ENCODE measurements around the gene MINDY4. TPM values are rescaled to one million over a fixed set of nuclear protein-coding genes. Genes with fewer than 3 reads are reported as not detected.

MINDY4 gene
- total RNA-seq, 2 donors from 2014 or later: 13.9 to 18.4 TPM

DNA sequence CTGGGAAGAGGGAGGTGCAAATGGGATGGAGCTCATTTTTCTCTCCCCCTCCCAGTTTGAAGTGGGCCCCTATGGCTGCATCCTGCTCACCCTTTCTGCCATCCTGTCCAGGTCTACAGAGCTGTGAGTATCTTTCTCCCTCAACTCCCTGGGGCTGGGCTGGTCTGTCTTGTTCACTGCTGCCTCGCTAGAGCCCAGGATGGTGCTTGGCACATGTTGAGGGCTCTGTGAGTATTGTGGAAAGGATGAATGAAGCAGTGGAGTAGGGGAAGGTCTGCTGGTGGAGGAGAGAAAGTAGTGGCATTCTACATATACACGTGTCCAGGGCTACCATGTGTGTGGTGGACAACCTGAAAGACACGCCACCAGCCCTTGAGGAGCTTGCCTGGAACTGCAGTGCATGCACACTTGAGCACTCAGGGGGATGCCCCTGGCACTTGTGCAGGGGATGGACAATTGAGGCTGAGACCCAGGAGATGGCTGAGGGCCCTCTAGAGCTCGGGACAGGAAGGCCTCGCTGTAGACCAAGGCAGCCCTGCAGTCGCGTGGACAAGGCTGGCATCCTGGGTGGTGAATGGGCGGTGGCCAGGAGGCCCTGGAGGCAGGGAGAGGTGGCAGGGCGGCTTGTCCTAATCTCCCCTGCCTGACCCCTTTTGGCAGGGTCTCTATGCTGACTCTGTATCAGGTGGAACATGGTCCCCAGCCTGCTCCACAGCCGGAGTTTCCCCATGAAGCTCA is 88.2 kb downstream of the MINDY4 start:
- DNase-seq (ENCODE audit: low spot score): no peak
- intact Hi-C loops (cut with DNase I): loop anchor here in 1 of 2 donors (10.0 kb wide), 1 partner anchor 55 kb away; no protein-coding TSS in a partner anchor

DNA sequence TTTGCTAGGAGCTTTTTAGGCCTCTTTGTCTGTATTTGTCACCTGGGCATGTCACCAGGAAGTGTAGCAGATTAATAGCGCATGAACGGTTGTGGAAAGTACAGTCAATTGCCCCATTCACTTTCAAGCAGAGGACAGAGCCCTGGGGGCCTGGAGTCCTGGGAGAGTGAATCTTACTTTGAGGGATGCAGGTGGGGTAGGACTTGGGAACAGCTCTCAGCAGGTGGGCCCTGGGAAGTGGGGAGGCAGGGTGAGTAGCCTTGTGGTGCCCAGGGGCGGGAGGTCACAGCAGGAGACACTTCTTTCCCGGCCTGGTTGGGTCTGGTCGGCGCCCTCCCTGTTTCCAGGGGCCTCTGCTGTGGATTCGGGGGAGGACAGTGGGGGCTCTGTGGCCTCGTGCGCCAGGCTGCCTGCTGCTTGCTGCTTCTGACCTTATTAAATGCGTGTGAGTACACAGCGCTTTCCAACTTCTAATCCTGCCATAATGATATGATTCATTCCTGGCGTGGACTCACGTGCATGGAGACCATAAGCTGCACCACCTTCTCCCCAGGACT is 88.8 kb downstream of the MINDY4 start:
- intact Hi-C loops (cut with DNase I): loop anchor here in 1 of 2 donors (10.0 kb wide), 1 partner anchor 55 kb away; no protein-coding TSS in a partner anchor
- no peak for DNase-seq (ENCODE audit: low spot score)

DNA sequence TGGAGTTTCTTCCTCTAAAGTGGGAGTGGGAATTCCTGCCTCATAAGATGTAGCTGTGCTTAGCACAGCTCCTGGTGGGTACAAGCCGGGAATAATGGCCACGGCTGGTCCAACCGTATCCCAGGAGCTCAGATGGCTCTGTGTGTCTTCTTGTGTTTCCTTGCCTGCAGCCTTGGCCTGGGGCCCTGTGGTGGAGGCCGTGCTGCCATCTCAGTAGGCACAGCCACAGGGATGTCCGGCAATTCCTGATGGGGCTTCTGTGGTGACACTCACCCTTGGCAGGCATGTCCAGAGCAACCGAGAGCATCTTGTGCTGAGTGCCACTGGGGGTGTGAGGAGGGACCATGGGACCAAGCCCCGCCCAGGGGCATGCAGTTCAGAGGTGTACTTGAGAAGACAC is 90.4 kb downstream of the MINDY4 start:
- intact Hi-C loops (cut with DNase I): no loop called here
- DNase-seq (ENCODE audit: low spot score): no peak

DNA sequence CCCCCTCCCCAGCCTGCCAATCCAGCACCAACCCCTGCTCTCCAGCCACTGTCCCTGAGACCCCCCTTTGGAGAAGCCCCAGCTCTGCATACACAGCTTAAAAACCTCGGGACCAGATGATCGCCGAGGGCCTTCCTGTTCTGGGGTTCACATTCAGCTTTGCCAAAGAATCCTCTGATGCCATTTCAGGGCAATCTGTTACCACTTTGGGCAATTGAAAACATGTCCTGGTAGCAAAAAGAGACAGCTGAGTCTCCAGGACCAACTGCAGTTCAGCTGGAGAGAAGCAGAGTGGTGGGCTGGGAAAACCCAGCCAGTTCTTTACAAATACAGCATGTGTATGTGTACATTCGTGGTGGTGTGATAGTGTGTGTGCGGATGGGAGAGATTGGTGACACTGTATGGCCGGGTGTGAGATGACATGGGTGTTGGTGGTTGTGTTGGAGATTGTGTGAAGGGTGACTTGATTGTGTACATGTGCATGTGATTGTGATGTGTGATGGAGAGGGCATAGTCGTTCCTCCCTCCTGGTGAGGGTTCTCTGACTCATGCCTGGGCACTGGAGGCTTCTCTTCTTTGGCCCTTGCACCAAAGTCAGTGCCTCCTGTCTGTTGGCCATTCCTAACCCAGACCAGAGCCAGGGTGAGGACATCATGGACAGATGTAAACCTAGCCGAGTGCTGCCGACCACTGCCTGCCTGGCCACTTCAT is 91.9 kb downstream of the MINDY4 start:
- DNase-seq (ENCODE audit: low spot score): no peak
- intact Hi-C loops (cut with DNase I): no loop called here

DNA sequence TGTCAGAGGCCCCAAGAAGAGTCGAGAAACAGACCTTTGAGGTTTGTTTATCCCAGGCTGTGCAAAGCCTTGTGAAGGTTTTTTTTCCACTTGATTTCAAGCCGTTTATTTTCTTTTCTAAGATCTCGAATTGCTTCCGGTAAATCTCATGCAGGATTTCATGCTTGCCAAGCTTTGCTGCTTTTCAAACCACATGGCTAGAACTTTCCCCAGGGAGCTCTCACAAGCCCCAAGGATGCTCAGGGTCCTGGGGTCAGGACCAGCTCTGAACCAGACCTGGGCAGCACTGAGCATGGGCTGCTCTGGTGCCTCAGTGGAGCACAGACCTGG is 92.5 kb downstream of the MINDY4 start:
- DNase-seq (ENCODE audit: low spot score): no peak
- intact Hi-C loops (cut with DNase I): no loop called here

DNA sequence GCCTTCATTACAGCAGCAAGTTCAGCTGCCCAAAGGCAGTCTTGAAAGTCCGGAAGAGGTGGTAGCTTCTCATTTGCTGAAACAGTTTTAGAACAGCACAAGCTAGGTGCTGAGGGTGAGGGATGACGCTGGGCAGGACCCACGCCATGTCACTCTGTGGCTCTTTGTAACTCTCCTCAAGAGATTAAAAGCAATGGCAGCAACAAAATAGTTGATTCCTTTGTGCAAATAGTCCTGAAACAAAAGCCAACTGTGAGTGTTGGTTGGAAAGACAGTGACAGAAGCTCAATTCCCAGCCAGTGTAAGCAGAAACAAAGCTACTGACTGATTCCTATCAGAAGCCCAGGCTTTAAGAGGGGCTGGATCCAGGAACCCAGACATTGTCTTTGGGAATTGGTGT is 92.9 kb downstream of the MINDY4 start:
- DNase-seq (ENCODE audit: low spot score): no peak
- intact Hi-C loops (cut with DNase I): no loop called here

DNA sequence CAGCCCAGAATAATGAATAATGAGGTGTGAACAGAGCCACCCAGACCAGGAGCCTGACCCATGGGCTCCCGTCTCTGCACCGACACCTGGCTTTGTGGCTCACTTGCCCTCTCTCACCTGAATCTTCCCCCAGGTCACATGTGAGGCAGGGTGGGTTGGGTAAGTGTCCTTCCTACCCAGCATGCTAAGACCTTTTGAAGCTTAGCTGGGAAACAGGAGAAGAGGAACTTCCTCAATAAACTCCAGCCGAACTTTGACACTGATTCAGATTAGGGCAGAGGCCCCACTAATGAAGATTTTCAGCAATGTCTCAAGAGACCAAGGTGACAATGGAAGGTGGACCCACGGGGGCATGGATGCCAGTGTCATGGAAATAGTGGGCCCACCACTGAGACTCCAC is 93.9 kb downstream of the MINDY4 start:
- DNase-seq (ENCODE audit: low spot score): no peak
- intact Hi-C loops (cut with DNase I): no loop called here

DNA sequence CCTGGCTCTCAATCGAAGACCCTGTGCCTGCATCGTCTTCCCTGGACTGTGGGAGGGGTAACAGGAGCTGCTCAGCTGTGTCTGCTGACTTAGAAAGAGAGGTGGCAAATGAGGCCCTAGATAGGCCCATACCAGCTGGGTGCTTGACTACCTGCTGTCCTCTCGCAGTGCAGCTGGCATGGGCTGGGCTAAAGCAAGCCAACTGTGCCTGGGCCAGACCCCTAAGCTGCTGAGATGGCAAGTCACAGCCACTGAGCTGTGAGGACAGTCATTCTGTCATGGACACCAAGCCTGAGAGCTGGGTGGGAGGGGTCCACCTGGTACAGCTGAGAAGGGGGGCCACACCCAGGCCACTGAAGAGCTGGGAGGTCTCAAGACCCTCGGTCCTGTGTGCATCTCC is 94.6 kb downstream of the MINDY4 start:
- intact Hi-C loops (cut with DNase I): no loop called here
- no peak for DNase-seq (ENCODE audit: low spot score)

DNA sequence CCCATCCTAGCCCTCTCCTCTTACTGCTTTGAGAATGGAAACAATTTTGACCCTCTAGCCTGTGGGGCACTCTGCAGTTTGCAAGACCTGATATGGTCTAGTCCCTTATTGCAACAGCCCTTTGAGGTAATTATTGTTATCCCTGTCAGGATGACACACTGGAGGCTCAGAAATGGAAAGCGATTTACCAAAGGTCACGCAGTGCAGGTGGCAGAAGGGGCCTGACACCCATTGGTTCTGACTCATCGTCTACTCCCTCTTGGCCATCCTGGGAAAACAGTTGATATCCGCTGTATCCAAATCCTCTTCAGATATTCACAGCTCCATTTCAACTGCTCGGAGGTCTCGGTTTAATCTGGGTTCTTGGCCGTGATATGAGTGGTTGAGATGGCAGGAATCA is 95.7 kb downstream of the MINDY4 start:
- DNase-seq (ENCODE audit: low spot score): no peak
- intact Hi-C loops (cut with DNase I): no loop called here

DNA sequence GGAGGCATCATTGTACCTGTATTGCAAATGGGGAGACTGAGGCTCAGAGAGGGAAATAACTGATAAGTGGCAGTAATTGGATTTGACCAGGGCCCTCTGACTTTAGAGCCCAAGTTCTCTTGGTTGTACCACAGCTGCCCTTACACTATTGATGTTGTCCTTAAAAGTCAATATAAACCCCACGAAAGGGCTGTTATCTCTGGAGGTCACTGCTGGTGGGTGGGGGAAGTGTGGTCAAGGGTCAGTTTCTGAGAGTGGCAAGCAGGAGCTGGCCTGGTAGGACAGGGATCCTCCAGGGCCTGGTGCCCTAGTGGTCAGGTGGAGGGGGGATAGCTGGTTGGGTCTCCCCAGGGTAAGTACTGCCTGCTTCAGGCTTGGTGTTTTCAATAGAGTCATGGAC is 96.3 kb downstream of the MINDY4 start:
- intact Hi-C loops (cut with DNase I): no loop called here
- DNase-seq (ENCODE audit: low spot score): no peak

DNA sequence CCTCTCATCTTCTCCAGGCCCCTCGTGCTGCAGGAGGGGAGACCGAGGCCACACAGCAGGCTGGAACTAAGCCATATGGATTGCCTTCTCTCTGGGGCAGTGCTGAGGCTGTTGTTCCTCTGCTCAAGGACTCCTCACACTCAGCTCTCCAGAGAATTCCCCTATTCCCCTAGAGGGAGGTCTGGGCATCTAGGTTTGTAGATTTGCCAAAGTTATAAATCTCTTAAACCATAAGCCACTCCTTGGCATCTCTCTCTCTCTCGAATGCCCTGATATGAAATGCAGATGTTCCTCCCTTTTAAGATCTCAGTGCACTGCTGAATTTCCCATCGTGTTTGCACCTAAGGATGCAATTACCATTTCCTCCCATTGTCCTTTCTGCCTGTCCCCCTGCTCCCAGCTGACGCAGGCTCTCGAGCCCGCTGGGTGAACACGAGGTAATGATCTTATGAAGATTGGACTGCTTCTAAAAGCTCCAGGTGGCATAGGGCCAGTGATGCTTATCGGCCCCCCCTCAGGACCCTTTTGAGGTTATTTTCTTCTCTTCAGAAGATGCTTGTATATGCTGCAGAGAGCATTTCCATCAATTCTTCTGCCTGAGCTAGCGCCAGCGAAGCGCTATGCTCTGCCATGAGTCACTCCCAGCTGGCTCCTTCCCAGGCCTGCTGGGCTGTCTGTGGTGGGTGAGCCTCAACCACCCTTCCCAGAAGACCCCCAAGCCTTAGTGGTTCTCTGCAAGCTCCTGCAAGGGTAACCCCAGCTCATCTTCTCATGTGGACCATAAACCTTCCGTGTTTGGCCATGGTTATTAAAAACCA is 98.8 kb downstream of the MINDY4 start:
- no peak for DNase-seq (ENCODE audit: low spot score)
- intact Hi-C loops (cut with DNase I): no loop called here

DNA sequence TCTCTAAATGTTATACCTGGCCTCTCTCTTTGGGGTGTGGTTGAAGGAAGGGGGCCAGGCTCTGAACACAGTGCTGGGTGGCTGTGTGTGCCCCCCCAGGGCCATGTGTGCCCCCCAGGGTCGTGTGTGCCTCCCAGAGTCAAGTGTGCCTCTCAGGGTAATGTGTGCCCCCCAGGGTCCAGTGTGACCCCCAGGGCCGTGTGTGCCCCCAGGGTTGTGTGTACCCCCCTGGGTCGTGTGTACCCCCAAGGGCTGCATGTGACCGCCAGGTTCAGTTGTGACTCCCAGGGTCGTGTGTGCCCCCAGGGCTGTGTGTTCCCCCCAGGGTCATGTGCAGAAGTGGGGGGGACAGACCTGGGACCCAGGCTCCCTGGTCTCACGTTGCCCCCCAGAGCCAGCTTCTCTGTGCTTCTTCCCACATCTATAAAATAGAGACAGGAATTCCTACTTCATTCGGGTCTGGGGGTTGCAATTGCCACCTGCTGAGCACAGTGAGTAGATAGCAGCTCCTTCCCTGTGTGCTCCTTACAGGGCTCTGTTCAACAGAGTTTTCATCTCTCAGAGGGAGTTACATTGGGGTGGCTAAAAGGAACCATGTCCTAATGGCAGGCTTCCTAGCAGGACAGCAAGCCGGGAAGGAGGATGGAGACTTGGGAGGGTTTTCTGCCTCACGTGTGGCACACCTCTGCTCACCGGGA is 99.8 kb downstream of the MINDY4 start:
- intact Hi-C loops (cut with DNase I): no loop called here

DNA sequence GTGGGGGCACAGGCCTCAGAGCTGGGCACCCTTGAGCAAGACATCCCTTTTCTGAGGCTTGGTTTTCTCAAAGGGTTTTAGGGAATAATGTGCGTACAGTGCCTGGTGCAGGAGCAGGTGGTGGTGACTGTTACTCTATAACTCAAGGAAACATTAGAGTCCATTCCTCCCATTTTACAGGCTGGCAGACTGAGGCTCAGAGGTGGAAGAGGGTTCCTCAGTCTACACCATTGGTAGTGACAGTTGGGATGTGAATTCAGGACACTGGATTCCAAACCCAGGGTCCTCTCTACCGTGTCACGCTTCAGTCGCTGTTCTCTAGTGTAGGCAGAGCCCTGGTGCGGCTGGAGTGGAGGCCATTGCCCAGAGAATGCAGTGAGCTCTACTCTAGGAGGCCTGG is 100.4 kb downstream of the MINDY4 start:
- intact Hi-C loops (cut with DNase I): no loop called here

More for the DNA sequence above, 99.8 kb downstream of the MINDY4 start:
- no peak for DNase-seq (ENCODE audit: low spot score)

DNA sequence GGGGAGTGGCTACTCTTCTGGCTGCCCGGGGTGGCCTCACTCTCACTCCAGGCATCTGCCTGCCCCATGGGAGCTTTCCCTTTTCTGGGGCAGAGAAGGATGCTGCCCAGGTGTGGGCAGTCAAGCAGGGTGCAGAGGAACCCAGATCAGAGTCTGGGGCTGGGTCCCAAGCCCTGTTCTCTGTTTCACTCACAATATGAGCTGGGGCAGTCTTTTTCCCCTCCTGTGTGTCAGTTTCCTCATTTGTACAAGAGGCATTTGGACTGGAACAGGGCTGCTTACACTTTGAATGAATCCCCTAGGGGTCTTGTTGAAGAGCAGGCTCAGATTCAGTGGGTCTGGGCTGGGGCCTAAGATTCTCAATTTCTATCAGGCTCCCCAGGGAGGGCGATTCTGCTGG is 102.0 kb downstream of the MINDY4 start:
- intact Hi-C loops (cut with DNase I): no loop called here
- no peak for DNase-seq (ENCODE audit: low spot score)

More for the DNA sequence above, 100.4 kb downstream of the MINDY4 start:
- DNase-seq (ENCODE audit: low spot score): no peak

DNA sequence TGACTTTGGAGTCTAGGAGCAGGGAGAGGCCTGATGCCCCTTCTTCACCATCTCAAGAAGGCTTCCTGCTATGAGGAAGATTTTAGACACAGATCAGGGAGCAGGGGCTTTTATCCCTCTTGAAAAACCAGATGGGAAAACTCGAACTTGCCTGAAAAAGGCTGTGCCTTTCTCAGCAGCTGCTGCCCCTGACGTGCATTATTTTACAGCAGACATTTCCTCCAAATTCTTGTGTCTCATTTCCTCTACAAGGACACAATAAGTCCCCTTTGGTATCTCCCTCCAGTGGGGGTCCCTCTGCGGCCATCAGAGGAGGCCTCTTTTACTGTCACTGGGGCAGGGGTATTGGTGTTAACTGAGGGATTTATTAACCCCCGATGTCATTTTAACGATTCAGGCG is 102.4 kb downstream of the MINDY4 start:
- no peak for DNase-seq (ENCODE audit: low spot score)
- intact Hi-C loops (cut with DNase I): no loop called here

DNA sequence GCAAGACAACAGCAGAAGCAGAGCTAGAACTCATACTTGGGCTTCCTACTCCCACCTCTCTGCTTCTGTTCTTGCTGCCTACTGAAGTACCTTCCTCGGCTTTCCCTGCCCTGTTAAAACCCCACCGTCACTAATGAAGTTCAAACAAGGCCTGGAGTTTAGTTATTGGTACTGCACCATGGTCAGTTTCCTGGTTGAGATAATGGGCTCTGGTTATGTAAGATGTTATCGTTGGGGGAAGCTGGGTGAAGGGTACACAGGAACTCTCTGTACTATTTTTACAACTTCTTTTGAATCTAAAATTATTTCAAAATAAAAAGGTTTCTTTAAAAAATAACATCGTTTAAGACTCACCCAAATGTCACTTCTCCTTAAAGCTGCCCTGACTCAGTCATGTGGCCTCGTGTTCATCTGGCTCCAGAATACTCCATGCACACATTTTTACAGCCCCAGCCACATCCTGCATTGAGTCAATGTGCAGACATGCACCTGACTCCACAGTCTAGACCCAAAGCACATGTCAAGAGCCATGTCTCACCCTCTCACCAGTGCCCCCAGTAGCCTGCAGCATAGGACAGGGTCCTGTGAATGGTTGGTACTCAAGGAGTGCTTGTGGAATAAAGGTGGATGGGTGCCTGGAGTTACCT is 103.6 kb downstream of the MINDY4 start:
- intact Hi-C loops (cut with DNase I): no loop called here
- DNase-seq (ENCODE audit: low spot score): no peak

DNA sequence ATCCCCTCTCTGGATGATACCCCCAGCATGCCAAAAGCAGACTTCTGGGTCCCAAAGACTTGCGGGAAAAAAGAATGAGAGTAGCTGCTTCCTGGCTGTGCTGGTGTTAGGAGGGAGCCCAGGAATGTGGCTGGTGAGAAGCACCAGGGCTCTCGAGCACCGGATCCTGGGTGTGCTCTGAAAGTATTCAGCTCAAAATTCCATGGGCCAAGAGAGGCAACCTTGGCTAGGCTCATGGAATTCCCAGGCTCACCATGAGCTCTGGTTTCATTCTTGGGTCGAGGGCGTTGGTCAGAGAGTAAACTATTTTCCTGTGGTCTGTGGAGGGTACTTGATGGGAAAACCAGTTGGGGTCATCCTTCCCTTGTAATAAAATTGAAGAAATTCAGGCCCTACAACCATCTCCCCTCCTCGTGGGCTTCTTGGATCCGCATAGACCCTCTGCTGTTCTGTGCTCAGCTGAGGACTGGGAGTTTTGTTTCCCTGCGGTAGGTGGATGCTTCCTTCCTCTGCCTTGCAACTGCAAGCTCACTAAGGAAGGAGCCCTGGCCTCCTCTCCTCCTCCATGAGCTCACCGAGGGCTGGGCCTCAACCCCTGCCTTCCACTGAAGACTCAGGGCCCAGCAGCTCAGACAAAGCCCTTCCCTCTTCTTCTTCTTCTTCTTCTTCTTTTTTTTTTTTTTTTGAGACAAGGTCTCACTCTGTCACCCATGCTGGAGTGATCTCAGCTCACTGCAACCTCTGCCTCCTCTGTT is 106.0 kb downstream of the MINDY4 start:
- no peak for DNase-seq (ENCODE audit: low spot score)
- intact Hi-C loops (cut with DNase I): no loop called here

DNA sequence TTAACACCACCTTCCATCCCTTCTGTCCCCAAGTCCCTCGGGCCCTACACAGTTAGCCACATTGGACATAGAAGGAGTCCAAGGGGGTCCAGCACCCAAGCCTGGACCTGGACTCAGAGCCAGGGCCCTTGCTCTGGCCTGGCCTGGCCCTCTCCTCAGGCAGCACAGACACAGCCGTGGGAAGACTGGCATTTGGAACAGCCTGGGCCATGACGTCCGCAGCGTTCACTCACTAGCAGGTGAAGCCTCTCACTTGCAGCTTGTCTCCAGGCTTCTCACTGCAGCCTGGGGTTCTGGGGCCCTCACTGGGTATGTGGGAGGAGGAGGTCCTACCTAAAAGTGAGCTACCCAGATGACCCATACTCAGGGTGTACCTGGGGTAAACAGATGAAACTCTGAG is 106.8 kb downstream of the MINDY4 start:
- no peak for DNase-seq (ENCODE audit: low spot score)
- intact Hi-C loops (cut with DNase I): no loop called here
